Progenitor cell of endocrine pancreas (in vitro differentiated cells): ENCODE measurements around the gene KSR1. TPM values are rescaled to one million over a fixed set of nuclear protein-coding genes. Genes with fewer than 3 reads are reported as not detected.

Source experiments
- DNase-seq: peaks from one replicate; pipeline ENCODE4 v3.0.0; 2021; ENCODE audit warnings: low spot score; ENCODE audit not compliant: unreplicated experiment
- H3K27ac Mint-ChIP-seq: 2 replicates; pipeline ENCODE4 v1.8.0; 2021; ENCODE audit warnings: mild to moderate bottlenecking, moderate library complexity, mixed read lengths
- H3K27me3 Mint-ChIP-seq: 2 replicates; pipeline ENCODE4 v1.8.0; 2021; ENCODE audit warnings: mixed read lengths
- H3K36me3 Mint-ChIP-seq: 2 replicates; pipeline ENCODE4 v1.8.0; 2022; ENCODE audit warnings: mixed read lengths; ENCODE audit not compliant: insufficient read depth
- H3K4me1 Mint-ChIP-seq: 2 replicates; pipeline ENCODE4 v1.8.0; 2021; ENCODE audit warnings: low read depth, mixed read lengths
- H3K4me3 Mint-ChIP-seq: 2 replicates; pipeline ENCODE4 v1.8.0; 2021; ENCODE audit warnings: low read depth, mild to moderate bottlenecking, moderate library complexity, mixed read lengths
- H3K9me3 Mint-ChIP-seq: 2 replicates; pipeline ENCODE4 v1.8.0; 2021; ENCODE audit warnings: low read depth, mixed read lengths
- CTCF ChIP-seq: fragments of 200-600 bp; sonication (generic); IDR thresholded peaks from one replicate; pipeline ENCODE4 v1.5.0; 2021; ENCODE audit warnings: antibody characterized with exemption, mild to moderate bottlenecking; ENCODE audit not compliant: unreplicated experiment
- total RNA-seq: library from RNA; stranded (reverse); gene quantifications from 2 replicates; pipeline ENCODE4 v1.2.1, GENCODE V29; 2021

Gene KSR1
- total RNA-seq, 1 donor from 2014 or later, result 70.1 TPM

GRCh38 chr17:27543464-27543856, 87.2 kb downstream of the KSR1 start:
- H3K36me3 Mint-ChIP-seq, result no peaks in the 10 kb centered on the region
- no peaks in the 10 kb centered on the region for H3K27me3 Mint-ChIP-seq
- no peaks in the 10 kb centered on the region for H3K9me3 Mint-ChIP-seq
- H3K4me1 Mint-ChIP-seq, result peaks cover 46% of the 10 kb centered on the region
- DNase-seq, result no peak
- H3K4me3 Mint-ChIP-seq, result no peak overlapping the region
- no peak for TF ChIP-seq CTCF
- H3K27ac Mint-ChIP-seq, result no peak overlapping the region

- H3K9me3 Mint-ChIP-seq, result no peaks in the 10 kb centered on the region
- no peak overlapping the region for H3K27ac Mint-ChIP-seq
- no peak overlapping the region for H3K4me3 Mint-ChIP-seq
- DNase-seq, result no peak
- H3K27me3 Mint-ChIP-seq, result no peaks in the 10 kb centered on the region
- peaks cover 43% of the 10 kb centered on the region for H3K4me1 Mint-ChIP-seq
- TF ChIP-seq CTCF, result no peak
- H3K36me3 Mint-ChIP-seq, result no peaks in the 10 kb centered on the region
These were observed 87.7 kb downstream of the KSR1 start for GRCh38 chr17:27543958-27544349.

- no peaks in the 10 kb centered on the region for H3K27me3 Mint-ChIP-seq
- H3K9me3 Mint-ChIP-seq, result no peaks in the 10 kb centered on the region
- H3K36me3 Mint-ChIP-seq, result no peaks in the 10 kb centered on the region
- H3K4me1 Mint-ChIP-seq, result peaks cover 39% of the 10 kb centered on the region
- H3K27ac Mint-ChIP-seq, result no peak overlapping the region
- H3K4me3 Mint-ChIP-seq, result no peak overlapping the region
- no peak for DNase-seq
- TF ChIP-seq CTCF, result no peak
These were observed 88.3 kb downstream of the KSR1 start for GRCh38 chr17:27544350-27545131.

GRCh38 chr17:27545562-27546229, 89.4 kb downstream of the KSR1 start:
- H3K27me3 Mint-ChIP-seq, result no peaks in the 10 kb centered on the region
- H3K4me1 Mint-ChIP-seq, result peaks cover 29% of the 10 kb centered on the region
- H3K27ac Mint-ChIP-seq, result peak overlapping the region; percentile 25
- no peak overlapping the region for H3K4me3 Mint-ChIP-seq
- no peaks in the 10 kb centered on the region for H3K9me3 Mint-ChIP-seq
- DNase-seq, result no peak
- no peaks in the 10 kb centered on the region for H3K36me3 Mint-ChIP-seq
- no peak for TF ChIP-seq CTCF

GRCh38 chr17:27546624-27547300, 90.5 kb downstream of the KSR1 start:
- H3K36me3 Mint-ChIP-seq, result no peaks in the 10 kb centered on the region
- peaks cover 26% of the 10 kb centered on the region for H3K4me1 Mint-ChIP-seq
- H3K4me3 Mint-ChIP-seq, result no peak overlapping the region
- no peak for DNase-seq
- H3K9me3 Mint-ChIP-seq, result no peaks in the 10 kb centered on the region
- peak overlapping the region; percentile 79 for H3K27ac Mint-ChIP-seq
- no peak for TF ChIP-seq CTCF
- no peaks in the 10 kb centered on the region for H3K27me3 Mint-ChIP-seq
